ENCODE results near the gene SGTB. TPM values are rescaled to one million over a fixed set of nuclear protein-coding genes. Genes with fewer than 3 reads are reported as not detected.

The SGTB gene, protein sequence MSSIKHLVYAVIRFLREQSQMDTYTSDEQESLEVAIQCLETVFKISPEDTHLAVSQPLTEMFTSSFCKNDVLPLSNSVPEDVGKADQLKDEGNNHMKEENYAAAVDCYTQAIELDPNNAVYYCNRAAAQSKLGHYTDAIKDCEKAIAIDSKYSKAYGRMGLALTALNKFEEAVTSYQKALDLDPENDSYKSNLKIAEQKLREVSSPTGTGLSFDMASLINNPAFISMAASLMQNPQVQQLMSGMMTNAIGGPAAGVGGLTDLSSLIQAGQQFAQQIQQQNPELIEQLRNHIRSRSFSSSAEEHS
- total RNA-seq (2022; extraction: Qiagen RNA extraction), result 5.6 to 8.7 TPM (median 7.2 TPM) in 5 replicates

DNA sequence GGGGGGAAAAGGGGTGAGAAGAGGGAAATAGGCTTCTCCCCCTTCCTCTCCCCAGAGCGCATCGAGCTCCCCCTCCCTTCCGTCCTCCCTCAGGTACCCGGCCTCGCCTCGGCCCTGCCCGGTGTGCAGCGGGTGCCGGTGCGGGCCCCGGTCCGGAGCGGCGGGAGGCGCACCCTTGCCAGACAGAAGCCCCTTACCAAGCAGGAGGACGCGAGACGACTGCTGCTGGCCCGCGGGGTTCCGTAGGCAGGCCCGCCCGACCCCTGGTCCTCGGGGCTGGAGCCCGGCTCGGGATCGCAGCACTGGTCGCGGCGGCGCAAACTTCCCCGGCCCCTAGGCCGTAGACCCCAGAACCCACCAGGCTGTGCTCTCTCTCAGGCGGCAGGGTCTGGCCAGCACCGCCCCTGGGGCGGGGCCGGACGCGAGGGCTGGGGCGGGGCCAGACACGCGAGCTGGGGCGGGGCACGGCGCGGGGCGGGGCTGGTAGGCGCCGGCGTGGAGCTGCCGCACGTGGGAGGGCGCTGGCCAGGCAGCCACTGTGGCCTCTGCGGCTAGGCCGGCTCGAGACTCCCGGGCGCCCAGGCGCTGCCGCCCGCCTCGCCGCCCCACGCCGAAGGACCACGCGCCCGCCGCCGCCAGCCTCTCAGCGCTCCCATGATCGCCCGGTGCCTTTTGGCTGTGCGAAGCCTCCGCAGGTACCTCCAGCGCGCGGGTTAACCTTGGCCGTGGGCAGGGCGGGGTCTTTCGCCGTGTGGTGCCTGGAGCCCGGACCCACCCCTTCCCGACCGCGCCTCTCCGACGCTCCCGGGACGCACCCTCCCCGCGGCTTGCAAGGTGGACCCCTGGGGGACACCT, at the start of gene SGTB, which contains the start of gene NLN:
SGTB (minus strand) TSS at position 390 of the 855 bp plus-strand sequence. CDS start 1,302 bp downstream, outside the sequence.
NLN (plus strand) TSS at position 486 of the 855 bp plus-strand sequence; CDS start at position 655, 169 bp downstream.

GRCh38 chr5:65624571-65625555, 97.0 kb downstream of the SGTB start, which contains the start of the genes SHLD3 and TRAPPC13:
Gene SHLD3, plus strand, starts transcription at chr5:65625027. Its CDS starts 4,561 bp downstream, at chr5:65629588.
Gene TRAPPC13, plus strand, starts transcription at chr5:65625027. Its CDS starts 34 bp downstream, at chr5:65625061.

DNA sequence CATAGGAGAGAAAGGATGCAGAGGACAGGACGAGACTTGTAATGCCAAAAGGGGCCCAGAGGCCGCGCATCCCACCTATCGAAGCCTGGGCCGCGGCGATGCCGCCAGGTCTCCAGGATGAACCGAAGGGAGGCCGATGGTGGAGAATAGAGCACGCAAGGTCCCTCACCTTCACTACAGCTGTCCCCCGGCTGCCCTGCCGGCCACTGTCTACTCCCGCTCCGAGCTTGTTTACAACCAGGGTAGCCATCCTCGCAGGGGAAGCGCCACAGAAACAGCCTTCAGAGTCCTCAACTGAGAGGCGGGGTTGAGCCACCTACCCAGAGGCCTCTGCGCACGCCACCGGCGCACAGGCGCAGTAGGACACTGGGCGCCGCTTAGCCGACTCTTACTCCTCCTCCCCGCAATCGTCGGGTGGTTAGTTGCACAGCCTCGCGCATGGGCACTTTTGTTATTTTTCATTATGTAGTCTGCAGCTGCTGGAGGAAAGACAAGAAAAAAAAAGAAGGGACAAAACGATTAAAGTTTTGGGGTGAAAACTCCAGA, 97.8 kb downstream of the SGTB start, which contains the start of gene TRIM23:
TRIM23 (minus strand) TSS at position 309 of the 546 bp plus-strand sequence; CDS start at position 250, 59 bp downstream.

Other genes with a start within 250 kb of the SGTB start
- 0.05 to 0.10 TPM (median 0.06 TPM) in 3 of 5 replicates, not detected in the others for gene ADAMTS6, start 240.2 kb downstream of the SGTB start, total RNA-seq (2022; extraction: Qiagen RNA extraction)
- 28.3 to 32.7 TPM (median 30.9 TPM) in 5 replicates for gene CENPK, start 158.9 kb downstream of the SGTB start, total RNA-seq (2022; extraction: Qiagen RNA extraction)
- 15.4 to 21.5 TPM (median 18.2 TPM) in 5 replicates for gene PPWD1, start 158.8 kb downstream of the SGTB start, total RNA-seq (2022; extraction: Qiagen RNA extraction)
- 5.3 to 10.2 TPM (median 7.5 TPM) in 5 replicates for gene TRIM23, start 97.8 kb downstream of the SGTB start, total RNA-seq (2022; extraction: Qiagen RNA extraction)
- 2.0 to 2.9 TPM (median 2.4 TPM) in 5 replicates for gene SHLD3, start 97.1 kb downstream of the SGTB start, total RNA-seq (2022; extraction: Qiagen RNA extraction)
- gene TRAPPC13, start 97.1 kb downstream of the SGTB start, total RNA-seq (2022; extraction: Qiagen RNA extraction), result 12.3 to 17.0 TPM (median 14.3 TPM) in 5 replicates
- 49.7 to 77.9 TPM (median 63.6 TPM) in 5 replicates for gene NLN, start 96 bp upstream of the SGTB start, total RNA-seq (2022; extraction: Qiagen RNA extraction)
- 18.3 to 43.0 TPM (median 23.0 TPM) in 5 replicates for gene ERBIN, start 204.5 kb upstream of the SGTB start, total RNA-seq (2022; extraction: Qiagen RNA extraction)

Measured in A549 treated with Hydrocortisone at 1 μM for 4 hours (cell line).